Measurements from ENCODE around the gene MUC4.
"Not testable (repeated sequence)": the region's sequence is repeated elsewhere in the genome, so short reads cannot be mapped to it uniquely, and the experiment has no call there.

DNA sequence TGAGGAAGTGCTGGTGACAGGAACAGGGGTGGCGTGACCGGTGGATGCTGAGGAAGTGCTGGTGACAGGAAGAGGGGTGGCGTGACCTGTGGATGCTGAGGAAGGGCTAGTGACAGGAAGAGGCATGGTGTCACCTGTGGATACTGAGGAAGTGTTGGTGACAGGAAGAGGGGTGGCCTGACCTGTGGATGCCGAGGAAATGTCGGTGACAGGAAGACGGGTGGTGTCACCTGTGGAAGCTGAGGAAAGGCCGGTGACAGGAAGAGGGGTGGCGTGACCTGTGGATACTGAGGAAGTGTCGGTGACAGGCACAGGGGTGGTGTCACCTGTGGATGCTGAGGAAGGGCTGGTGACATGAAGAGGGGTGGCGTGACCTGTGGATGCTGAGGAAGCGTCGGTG is 30.5 kb downstream of the MUC4 start:
- TF ChIP-seq POLR2A (IDR thresholded peaks at IDR 0.05) = not testable (repeated sequence)
- TF ChIP-seq, protein P1, sequence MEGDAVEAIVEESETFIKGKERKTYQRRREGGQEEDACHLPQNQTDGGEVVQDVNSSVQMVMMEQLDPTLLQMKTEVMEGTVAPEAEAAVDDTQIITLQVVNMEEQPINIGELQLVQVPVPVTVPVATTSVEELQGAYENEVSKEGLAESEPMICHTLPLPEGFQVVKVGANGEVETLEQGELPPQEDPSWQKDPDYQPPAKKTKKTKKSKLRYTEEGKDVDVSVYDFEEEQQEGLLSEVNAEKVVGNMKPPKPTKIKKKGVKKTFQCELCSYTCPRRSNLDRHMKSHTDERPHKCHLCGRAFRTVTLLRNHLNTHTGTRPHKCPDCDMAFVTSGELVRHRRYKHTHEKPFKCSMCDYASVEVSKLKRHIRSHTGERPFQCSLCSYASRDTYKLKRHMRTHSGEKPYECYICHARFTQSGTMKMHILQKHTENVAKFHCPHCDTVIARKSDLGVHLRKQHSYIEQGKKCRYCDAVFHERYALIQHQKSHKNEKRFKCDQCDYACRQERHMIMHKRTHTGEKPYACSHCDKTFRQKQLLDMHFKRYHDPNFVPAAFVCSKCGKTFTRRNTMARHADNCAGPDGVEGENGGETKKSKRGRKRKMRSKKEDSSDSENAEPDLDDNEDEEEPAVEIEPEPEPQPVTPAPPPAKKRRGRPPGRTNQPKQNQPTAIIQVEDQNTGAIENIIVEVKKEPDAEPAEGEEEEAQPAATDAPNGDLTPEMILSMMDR (IDR thresholded peaks at IDR 0.05) = not testable (repeated sequence)

Measured in body of pancreas (tissue), 4 donors.